Mammary epithelial cell (primary cell): Measurements from ENCODE around the gene CRYBB2.

Source experiments
- CTCF ChIP-seq, 2 donors: IDR thresholded peaks in 1 of 2; conservative IDR thresholded peaks in 1 of 2; 2 replicates each; pipeline ENCODE4 v1.5.1; 2011 to 2012; ENCODE audit warnings: inconsistent platforms in 2 of 2, low read length in 2 of 2, mild to moderate bottlenecking in 2 of 2, control low read depth in 1 of 2, low read depth in 1 of 2; ENCODE audit not compliant: insufficient read depth in 1 of 2; ENCODE audit errors: extremely low read depth in 1 of 2
- EZH2 ChIP-seq: IDR thresholded peaks from 2 replicates; pipeline ENCODE4 v1.6.1; 2012; ENCODE audit warnings: low read length, inconsistent platforms, borderline replicate concordance

GRCh38 chr22:25192406-25192805, 27.0 kb upstream of the CRYBB2 start:
- TF ChIP-seq EZH2 (no peak), CTCF (conservative IDR thresholded peaks at IDR 0.05 in 1 of 2, IDR thresholded peaks at IDR 0.05 in 1 of 2; ENCODE audit: extremely low read depth in 1 of 2, insufficient read depth in 1 of 2, low read depth in 1 of 2, low read length in 2 of 2) (no peak)
